HPDE6-E6E7 (cell line): Measurements from ENCODE around the gene MRRF.
"Not testable (repeated sequence)": the region's sequence is repeated elsewhere in the genome, so short reads cannot be mapped to it uniquely, and the experiment has no call there.

ENCODE experiments used
- DNase-seq: peaks from one replicate; pipeline ENCODE4 v3.0.0; 2011; ENCODE audit warnings: missing footprints; ENCODE audit errors: extremely low spot score

The MRRF gene

DNA sequence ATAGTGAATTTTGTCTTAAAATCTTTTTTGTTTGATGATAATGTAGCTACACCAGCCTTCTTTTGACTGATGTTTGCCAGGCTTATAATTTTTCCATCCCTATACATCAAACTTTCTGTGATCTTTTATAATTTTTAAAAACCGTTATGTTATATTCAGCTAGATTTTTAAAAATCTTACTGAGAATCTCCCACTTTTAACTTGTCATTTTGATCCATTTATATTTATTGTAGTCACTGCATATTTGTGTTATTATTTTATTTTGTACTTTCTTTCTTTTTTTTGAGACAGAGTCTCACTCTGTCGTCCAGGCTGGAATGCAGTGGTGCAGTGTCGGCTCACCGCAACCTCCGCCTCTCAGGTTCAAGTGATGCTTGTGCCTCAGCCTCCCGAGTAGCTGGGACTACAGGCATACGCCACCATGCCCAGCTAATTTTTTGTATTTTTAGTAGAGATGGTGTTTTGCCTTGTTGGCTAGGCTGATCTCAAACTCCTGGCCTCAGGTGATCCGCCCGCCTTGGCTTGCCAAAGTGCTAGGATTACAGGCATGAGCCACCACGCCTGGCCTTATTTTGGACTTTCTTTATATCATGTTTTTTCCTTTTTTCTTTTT lies 12.7 kb downstream of the MRRF start:
- DNase-seq = no peak

DNA sequence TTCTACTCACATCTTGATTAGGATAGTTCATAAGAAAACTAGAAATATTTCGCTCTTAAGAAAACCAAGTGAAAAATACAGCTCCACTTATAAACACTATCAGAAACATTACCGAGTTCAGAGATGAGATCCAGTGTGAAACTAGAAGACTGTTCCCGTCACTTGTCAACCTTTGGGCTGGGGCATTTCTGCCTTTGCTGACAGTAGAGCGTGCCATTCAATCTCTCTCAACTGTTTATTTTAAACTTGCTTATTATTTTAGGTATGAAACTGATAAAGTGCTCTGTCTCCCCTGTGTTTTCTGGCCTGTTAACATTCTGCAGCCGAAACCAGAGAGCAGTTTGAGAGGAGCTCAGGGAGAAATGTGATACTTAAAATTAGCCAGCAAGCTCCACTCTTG lies 16.7 kb downstream of the MRRF start:
- DNase-seq = no peak

DNA sequence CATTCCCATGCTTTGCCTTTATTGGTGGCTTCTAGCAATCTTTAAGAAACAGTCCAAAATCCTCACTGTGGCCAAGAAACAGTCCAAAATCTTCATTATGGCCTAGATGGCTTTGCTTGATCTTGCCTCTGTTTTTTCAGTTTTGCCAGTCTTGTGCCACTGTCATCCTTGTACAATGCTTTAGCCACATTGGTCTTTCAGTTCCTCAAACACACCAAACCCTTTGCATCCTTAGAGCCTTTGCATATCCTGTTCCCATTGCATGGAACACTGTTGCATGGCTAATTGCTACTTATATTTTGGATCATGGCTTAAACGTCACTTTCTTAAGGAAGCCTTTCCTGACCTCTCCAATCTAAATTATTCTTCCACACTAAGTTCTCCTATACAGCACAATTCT lies 22.1 kb downstream of the MRRF start:
- DNase-seq = no peak

DNA sequence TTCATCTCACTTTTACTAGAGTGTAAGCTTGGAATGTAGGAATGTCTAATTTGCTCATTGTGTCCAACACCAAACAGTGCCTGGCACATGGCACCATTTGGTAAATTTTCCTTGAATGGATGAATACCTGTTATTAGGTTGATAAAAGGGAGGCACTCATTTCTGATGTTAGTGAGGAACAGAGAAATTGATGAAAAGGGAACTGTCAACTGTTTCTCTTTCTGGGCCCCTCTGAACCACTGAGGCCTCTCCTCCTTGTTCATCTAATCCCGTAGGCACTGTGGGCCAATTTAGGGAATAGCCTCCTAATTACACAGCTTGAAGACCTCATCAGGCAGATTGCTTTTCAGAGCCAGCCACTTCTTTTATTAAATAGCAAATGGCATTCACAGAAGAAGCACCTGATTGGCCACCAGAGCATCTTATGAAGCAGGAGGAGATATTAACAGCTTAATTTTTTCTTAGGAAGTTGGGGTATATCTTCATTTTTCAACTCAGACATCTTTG lies 22.6 kb downstream of the MRRF start:
- no peak for DNase-seq

DNA sequence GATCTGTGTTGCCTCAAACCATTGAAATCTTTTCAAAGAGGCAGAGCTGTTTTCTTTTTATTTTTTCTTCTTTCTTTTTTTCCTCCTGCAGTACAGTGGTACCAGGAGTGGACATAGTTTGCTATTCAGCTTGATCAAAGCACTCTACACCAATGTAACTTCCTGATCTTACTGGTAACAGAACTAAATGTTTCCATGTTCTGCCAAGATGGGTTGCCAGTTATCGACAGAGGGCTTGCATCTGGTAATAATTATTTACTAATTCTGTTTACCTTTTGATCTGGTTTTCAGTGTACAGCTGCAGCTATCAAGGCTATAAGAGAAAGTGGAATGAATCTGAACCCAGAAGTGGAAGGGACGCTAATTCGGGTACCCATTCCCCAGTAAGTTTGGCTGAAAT lies 26.8 kb downstream of the MRRF start:
- DNase-seq = no peak

DNA sequence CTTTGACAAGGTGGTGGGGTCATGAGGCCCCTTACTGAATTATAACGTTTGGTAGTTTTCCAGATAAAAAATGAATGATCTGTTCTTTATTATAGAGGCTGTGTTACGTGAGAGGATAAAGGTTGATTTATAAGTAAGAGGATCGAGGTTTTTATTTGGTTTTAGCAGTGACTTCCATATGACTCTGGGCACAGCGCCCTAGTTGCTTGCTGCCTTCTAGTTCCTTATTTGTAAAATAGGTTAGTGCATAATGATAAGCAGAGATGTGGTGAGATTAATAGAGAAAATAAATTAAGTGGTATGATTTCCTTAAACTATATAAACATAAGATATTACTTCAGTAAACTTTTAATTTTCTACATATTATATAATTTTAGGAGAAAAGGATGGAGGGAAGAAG lies 29.8 kb downstream of the MRRF start:
- no peak for DNase-seq

DNA sequence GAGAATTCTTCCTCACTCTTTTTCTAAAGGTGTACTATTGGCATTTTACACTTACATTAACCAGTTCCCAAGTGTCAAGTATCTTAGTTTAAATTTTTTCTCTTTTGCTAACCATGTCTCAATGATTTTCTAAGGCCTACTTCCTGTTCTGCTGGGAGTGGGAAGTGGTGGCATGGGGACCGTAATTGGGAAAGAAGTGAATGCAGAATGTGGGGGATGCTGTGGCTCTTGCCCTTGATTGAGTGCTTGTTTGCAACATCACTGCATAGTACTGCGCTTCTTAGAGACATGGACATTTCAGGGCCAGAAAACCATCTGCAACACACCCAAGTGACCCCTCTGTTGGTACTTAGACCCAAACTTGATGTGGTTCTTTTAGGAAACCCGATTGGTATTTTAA lies 32.8 kb downstream of the MRRF start:
- no peak for DNase-seq

DNA sequence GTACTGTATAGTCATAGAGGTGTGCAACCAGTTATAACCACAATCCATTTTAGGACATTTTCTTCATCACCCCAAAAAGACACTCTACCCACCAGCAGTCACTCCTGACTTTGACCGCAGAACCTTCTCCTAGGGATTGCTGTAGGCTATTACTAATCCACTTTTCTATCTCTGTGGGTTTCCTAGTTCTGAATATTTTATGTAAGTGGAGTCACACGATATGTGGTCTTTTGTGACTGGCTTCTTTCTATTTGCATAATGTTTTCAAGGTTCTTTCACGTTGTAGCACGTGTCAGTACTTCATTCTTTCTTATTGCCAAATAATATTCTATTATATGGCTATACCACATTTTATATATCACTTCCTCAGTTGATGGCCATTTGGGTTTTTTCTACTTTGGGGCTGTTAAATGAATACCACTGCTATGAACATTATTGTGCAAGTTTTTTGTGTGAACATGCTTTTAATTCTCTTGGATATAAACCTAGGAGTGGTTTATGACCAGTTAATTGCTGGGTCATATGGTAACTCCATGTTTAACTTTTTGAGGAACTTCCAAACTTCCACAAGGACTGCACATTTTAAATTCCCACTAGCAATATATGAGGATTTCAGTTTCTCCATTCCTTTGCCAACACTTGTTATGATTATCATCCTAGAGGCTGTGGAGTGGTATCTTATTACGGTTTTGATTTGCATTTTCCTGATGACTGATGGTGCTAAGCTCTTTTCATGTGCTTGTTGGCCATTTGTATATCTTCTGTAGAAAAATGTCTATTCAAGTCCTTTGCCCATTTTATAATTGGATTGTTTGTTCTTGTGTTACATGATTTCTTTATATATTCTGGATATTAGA lies 37.8 kb downstream of the MRRF start:
- no peak for DNase-seq

DNA sequence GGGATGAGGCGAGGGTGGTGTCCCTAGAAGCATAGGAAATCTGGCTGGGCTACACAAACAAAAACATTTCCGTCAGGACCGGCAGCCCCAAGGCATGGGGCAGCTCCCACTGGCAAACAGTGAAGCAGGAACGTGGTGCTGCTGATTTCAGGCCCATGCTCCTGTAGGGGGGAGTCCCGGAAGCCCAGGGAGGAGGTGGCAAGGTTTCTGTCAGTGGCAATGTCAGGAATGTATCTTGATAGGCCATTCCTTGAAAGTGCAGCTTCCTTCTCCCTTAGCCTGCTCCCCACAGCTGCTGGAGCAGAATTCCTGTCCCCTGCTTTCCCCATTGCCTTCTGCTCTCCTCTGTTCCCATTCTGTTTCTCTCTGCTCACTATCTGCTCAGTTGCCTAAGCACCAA lies 42.4 kb downstream of the MRRF start:
- no peak for DNase-seq

DNA sequence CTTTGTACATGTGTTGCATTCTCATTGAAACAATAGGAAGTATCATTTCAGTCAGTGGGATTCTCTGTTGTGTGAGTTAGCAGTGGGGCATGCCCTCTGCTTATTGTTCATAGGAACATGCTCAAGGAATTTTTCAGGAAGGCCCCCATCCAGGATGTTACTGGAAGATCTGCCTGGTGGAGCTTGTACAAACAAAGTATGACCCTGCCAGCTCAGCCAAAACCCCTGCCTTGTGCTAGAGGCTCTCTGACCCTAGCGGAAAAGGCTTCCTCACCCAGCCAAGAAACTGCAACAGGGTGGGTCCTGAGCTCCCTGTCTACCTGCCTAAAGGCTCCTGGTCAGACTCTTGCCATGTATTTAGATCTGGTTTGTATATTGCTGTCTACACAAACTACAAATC lies 43.2 kb downstream of the MRRF start:
- no peak for DNase-seq

DNA sequence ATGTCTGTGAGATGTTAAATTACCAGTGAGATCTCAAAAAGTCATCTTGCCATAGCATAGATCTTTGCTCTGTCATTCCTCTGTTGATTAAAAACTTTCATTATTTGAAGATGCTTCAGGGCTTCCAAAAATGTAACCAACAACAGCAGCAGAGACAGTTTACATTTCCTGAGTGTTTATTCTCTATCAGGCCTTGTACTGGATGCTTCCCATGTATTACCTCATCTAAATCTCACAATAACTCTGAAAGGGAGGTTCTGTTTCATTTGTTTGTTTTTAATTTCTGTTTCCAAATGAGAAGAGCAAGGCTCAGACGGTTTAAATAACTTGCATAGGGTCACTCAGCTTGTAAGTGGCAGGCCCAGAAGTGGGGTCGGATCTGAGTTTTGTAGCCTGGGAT lies 45.2 kb downstream of the MRRF start:
- no peak for DNase-seq

DNA sequence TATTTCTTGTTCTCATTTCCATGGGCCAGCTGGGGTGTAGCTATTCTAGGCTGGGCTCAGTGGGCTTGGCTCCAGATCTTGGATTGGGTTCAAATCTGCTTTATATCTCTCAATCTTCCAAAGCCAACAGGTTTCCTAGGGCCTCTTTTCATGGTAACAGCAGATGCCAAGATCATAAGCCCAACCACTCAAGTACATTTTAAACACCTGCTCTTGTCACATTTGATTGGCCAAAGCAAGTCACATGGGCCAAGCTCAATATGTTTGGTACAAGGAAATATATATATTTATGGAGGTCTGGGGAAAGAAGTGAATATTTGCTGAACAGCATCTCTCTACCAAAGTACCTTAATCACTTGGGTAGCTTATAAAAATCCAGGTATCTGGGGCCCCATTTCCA lies 49.5 kb downstream of the MRRF start:
- no peak for DNase-seq

DNA sequence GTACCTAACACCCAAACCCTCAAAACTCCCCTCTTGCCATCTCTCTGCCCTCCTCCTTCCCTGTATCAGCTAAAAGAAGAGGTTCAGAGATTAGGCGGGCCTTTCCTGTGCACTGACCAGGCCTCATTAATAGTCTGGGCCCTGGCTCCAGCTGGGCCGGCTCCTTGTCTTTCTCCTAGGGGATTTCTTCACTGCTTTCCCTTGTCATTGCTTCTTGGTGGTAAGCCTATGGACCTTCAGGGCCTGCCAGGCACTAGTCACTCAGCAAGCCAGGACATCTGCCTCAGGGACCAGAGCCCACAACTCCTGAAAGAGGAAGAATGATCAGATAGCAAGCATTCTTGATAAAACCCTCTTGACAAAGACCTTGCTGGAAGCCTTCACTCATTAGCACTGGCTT lies 50.9 kb downstream of the MRRF start:
- DNase-seq = no peak

DNA sequence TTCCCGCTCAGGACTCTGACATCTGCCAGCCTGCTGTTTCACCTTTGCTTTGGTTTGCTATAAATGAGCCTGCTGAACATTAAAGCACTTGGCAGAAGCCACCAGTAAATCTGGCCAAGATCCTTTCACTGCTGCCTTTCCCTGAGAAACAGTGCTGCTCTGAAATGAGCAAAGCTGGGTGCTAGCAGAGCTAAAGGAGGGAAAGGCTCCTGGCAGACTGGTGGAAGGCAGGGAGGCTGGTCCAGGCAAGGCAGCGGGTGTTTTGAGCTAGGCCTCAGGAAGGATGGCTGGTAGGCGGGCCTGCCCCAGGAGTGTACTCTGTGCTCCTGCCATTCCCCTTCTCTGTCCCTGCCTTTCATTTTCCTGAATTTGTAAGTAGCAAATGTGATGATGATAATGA lies 53.6 kb downstream of the MRRF start:
- no peak for DNase-seq

DNA sequence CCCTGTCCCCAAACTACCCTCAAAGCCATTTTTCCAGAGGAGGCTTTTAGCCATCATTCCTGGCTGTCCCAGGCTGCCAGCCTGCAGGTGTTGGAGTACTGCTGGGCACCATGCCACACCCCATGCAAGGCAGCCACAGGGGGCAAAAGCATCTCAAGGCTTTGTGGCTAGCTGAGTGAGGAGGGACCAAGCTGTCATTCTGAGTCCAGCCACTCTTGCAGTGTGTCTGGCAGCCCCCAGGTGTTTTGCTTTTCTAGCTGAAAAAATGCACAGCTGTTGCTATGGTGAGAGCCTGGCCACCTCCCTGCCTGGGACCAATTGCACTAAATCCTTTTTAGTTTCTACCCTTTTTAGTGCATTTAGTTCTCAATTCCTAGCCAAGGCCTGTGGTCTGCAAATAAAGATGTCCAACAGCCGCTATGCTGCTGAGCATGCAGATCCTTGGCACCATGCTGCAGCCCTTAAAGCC lies 55.8 kb downstream of the MRRF start:
- DNase-seq = no peak

DNA sequence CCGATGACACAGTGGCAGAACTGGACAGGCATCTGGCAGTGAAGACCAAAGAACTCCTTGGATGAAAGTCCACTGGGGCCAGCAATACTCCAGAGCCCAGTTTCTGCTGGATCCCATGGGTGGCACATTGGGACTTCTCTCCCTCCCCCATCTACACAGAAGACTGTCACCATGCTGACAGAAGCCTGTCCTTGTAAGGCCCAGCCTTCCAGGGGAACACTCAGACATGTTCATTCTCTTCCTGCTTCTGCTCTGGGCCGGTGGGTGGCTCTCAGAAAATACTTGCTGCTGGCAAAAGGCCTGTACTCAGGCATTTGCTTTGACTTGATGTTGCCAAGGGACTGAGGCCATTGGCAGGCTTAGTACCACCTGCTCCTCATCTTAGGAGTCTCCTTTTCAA lies 57.9 kb downstream of the MRRF start:
- DNase-seq = no peak

DNA sequence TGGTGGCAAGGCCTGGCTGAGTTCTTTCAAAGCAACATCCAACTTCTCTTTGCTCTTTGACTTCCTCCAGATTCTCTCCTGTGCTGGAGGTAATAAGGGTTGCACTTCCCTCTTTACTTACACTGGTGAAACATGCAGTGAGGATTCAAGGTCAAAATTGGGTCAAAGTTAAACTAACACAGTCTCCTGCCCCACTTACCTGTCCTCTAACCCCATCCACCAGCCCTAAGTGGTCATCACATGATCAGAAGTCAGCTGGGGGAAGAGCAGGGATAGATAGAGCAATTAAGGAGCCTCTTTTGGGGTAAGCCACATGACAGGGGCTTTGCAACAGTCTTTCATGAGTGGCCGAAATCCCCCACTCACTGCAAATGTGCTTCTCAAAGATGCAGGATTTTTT lies 60.0 kb downstream of the MRRF start:
- not testable (repeated sequence) for DNase-seq

DNA sequence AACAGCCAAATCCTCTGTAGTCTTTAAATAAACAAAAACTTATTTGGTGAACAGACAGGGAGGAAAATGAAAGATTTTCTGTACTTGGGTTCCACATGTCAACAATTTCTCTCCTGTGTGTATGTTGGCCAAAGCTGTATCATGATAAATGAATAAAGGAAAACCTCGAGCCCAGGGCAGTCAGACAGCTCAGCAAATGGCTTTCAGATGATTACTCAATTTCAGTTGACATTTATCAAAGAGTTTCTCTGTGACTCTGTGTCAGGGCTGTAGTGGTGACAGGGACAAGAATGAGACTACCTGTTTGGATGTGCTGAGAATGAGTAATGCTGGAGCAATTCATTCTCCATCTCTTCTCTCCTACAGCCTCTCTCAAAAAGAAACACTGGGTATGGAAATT lies 60.4 kb downstream of the MRRF start:
- DNase-seq = no peak

DNA sequence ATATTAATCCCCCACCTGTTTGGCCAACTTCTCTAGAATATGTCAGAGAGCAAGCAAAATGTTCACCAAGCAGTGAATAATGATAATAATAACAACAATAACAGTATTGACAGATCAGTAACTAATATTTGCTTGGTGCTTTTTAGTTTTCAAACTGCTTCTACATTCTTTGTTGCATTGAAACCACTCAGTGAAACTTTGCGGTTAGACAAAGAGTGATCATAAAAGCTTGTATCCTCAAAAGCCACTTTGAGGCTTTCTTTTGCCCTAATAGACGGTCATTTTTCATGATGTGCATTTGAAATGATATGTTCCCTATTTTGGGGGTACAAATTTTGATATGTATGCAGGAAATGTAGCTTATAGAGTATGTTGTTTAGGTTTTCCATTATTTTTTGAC lies 62.5 kb downstream of the MRRF start:
- DNase-seq = no peak

DNA sequence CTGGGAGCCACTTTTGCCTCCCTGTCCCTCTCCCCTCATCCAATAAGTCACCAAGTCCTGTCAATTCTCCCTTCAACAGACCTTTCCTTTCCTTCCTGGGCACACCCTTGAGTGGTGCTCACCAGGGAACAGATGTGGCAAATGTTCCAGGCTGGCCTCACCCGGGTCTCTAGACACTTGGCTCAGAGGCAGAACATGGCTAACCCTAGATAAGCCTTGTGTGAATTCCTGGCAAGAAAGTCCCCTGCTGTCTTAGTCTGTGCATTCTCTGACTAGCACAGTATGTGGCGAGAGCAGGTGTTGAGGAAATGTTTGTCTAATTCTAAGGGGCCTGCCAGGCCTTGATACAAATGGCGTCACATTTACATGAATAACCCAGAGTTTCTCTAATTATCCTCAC lies 64.9 kb downstream of the MRRF start:
- no peak for DNase-seq

DNA sequence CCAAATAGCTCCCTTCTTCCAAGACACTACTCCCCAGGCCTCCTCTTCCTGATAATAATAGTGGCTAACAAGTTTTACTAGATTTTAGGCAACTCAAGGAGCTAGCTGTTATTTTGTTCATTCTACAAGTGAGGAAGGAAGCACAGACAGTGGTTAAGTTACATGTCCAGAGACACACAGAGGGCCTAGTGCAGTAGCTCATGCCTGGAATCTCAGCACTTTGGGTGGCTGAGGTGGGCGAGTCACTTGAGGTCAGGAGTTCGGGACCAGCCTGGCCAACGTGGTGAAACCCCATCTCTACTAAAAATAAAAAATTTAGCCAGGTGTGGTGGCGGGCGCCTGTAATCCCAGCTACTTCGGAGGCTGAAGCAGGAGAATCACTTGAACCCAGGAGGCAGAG lies 65.8 kb downstream of the MRRF start:
- DNase-seq = not testable (repeated sequence)

DNA sequence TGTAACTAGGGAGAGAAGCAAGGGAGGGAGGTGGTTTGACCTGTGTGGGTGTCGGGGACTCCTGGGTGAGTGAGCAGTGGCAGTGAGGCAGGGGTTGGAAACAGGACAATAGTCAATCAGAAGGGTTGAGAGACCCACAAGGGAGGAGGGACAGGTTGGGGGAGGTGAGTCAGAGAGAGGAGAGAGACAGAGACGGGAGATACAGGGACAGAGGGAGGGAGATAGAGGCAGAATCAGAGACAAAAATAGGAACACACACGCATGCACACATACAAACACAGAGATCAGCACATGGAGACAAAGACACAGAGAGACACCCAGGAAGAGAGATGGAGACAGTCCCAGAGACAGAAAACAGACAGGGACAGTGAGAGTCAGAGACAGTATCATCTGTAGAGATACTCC lies 66.8 kb downstream of the MRRF start:
- DNase-seq = no peak

DNA sequence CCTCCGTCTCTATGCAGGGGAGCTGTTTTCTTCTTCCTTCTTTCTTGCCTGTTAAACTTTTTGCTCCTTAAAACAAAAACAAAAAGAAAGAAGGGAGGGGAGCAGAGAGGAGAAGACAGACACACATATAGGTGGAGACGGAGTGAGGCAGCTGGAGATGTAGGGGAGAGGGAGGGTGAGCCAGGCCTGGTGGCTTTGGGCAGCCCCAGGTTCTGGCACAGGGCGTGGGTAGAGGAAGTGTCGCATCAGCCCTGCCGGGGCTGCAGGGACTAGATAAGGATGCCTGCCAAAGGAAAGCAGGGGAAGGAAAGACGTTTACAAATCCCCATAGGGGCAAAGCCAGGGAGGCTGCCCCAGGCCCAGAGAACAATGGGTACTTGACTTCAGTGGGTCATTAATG lies 67.4 kb downstream of the MRRF start:
- DNase-seq = no peak
